ENCODE data around the gene OXSR1.
"Not testable (repeated sequence)": the region's sequence is repeated elsewhere in the genome, so short reads cannot be mapped to it uniquely, and the experiment has no call there.

OXSR1 gene

GRCh38 chr3:38229036-38229435, 63.7 kb downstream of the OXSR1 start:
- DNase-seq (ENCODE audit: low read depth): peak; percentile 10
- H3K4me3 ChIP-seq (ENCODE audit: low read depth, low read length): no peak overlapping the region
- TF ChIP-seq MAX (IDR thresholded peaks at IDR 0.05; ENCODE audit: low read depth, low read length) (no peak), CTCF (IDR thresholded peaks at IDR 0.05; ENCODE audit: low read depth, low read length) (no peak), POLR2A (IDR thresholded peaks at IDR 0.05; ENCODE audit: extremely low read depth, insufficient read length) (no peak), MYC (IDR thresholded peaks at IDR 0.05; ENCODE audit: low read depth, low read length) (no peak)

GRCh38 chr3:38232701-38233100, 67.4 kb downstream of the OXSR1 start:
- TF ChIP-seq POLR2A (IDR thresholded peaks at IDR 0.05; ENCODE audit: extremely low read depth, insufficient read length) (no peak), CTCF (IDR thresholded peaks at IDR 0.05; ENCODE audit: low read depth, low read length) (no peak), MAX (IDR thresholded peaks at IDR 0.05; ENCODE audit: low read depth, low read length) (no peak), MYC (IDR thresholded peaks at IDR 0.05; ENCODE audit: low read depth, low read length) (no peak)
- no peak for DNase-seq (ENCODE audit: low read depth)
- no peak overlapping the region for H3K4me3 ChIP-seq (ENCODE audit: low read depth, low read length)

GRCh38 chr3:38235466-38235865, 70.1 kb downstream of the OXSR1 start:
- H3K4me3 ChIP-seq (ENCODE audit: low read depth, low read length): no peak overlapping the region
- TF ChIP-seq MAX (IDR thresholded peaks at IDR 0.05; ENCODE audit: low read depth, low read length) (no peak), CTCF (IDR thresholded peaks at IDR 0.05; ENCODE audit: low read depth, low read length) (no peak), POLR2A (IDR thresholded peaks at IDR 0.05; ENCODE audit: extremely low read depth, insufficient read length) (no peak), MYC (IDR thresholded peaks at IDR 0.05; ENCODE audit: low read depth, low read length) (no peak)
- no peak for DNase-seq (ENCODE audit: low read depth)

GRCh38 chr3:38238416-38239008, 73.2 kb downstream of the OXSR1 start:
- DNase-seq (ENCODE audit: low read depth): no peak
- no peak for TF ChIP-seq MYC (IDR thresholded peaks at IDR 0.05; ENCODE audit: low read depth, low read length)
- no peak for TF ChIP-seq MAX (IDR thresholded peaks at IDR 0.05; ENCODE audit: low read depth, low read length)
- TF ChIP-seq CTCF (IDR thresholded peaks at IDR 0.05; ENCODE audit: low read depth, low read length): no peak
- no peak for TF ChIP-seq POLR2A (IDR thresholded peaks at IDR 0.05; ENCODE audit: extremely low read depth, insufficient read length)
- H3K4me3 ChIP-seq (ENCODE audit: low read depth, low read length): no peak overlapping the region

- not testable (repeated sequence) for DNase-seq (ENCODE audit: low read depth); H3K4me3 ChIP-seq (ENCODE audit: low read depth, low read length)
Observed at GRCh38 chr3:38242812-38243211, 77.5 kb downstream of the OXSR1 start.

GRCh38 chr3:38245930-38246329, 80.6 kb downstream of the OXSR1 start:
- TF ChIP-seq MYC (IDR thresholded peaks at IDR 0.05; ENCODE audit: low read depth, low read length): no peak
- no peak for TF ChIP-seq CTCF (IDR thresholded peaks at IDR 0.05; ENCODE audit: low read depth, low read length)
- TF ChIP-seq MAX (IDR thresholded peaks at IDR 0.05; ENCODE audit: low read depth, low read length): no peak
- no peak for TF ChIP-seq POLR2A (IDR thresholded peaks at IDR 0.05; ENCODE audit: extremely low read depth, insufficient read length)
- H3K4me3 ChIP-seq (ENCODE audit: low read depth, low read length): no peak overlapping the region

More at GRCh38 chr3:38245930-38246329, 80.6 kb downstream of the OXSR1 start:
- DNase-seq (ENCODE audit: low read depth): no peak
